Measurements from ENCODE around the gene MYH7B.

The MYH7B gene

DNA sequence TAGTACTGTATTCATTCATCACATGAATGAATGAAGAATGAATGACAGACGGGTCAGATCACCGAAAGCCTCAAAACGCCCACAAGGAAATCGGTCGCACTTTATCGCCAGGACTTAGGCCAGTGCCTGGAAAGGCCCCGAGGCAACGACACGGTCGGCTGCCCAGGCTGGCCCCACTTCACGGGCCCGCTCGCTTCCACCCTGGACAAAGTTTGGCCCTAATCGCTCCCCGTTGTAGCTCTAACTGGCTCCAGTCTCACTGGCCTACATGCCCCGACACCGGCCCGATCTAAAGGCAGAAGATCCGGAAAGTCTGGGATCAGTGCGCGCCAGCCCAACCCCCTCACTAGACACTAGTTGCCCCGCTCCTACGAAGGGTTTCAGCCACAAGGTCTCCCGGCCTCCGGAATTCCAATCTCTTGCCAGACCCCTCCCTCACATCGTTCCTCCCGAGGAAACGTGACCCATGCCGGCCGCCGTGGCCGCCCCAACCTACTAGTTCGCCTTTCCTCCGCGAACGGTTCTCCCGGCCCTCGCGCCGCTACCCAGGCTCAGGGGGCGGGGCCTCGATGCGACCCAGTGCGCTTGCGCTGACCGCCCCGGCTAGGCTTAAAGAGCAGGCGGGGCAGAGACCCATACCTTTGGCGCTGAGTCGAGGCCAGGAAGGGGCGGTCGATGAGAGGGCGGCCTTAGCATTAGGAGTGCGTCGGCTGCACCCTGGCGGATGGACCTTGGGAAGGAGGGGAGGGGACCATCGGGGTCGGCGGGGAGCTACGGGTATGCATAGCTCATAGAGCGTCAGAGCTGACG, at the start of gene MYH7B, which contains the start of gene GSS:
MYH7B (plus strand) TSS at position 638 of the 810 bp plus-strand sequence. CDS start 22,138 bp downstream, outside the sequence.
GSS (minus strand) TSS at position 576 of the 810 bp plus-strand sequence. CDS start 3,954 bp downstream, outside the sequence.
- peak; percentile 96 for DNase-seq (ENCODE audit: low read depth)
- peak within 1 kb of the TSS; percentile 84 for H3K4me3 ChIP-seq (ENCODE audit: low read depth, low read length)
- TF ChIP-seq, protein P1, sequence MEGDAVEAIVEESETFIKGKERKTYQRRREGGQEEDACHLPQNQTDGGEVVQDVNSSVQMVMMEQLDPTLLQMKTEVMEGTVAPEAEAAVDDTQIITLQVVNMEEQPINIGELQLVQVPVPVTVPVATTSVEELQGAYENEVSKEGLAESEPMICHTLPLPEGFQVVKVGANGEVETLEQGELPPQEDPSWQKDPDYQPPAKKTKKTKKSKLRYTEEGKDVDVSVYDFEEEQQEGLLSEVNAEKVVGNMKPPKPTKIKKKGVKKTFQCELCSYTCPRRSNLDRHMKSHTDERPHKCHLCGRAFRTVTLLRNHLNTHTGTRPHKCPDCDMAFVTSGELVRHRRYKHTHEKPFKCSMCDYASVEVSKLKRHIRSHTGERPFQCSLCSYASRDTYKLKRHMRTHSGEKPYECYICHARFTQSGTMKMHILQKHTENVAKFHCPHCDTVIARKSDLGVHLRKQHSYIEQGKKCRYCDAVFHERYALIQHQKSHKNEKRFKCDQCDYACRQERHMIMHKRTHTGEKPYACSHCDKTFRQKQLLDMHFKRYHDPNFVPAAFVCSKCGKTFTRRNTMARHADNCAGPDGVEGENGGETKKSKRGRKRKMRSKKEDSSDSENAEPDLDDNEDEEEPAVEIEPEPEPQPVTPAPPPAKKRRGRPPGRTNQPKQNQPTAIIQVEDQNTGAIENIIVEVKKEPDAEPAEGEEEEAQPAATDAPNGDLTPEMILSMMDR (conservative IDR thresholded peaks at IDR 0.05; ENCODE audit: low read depth, low read length) = peak; percentile 57

DNA sequence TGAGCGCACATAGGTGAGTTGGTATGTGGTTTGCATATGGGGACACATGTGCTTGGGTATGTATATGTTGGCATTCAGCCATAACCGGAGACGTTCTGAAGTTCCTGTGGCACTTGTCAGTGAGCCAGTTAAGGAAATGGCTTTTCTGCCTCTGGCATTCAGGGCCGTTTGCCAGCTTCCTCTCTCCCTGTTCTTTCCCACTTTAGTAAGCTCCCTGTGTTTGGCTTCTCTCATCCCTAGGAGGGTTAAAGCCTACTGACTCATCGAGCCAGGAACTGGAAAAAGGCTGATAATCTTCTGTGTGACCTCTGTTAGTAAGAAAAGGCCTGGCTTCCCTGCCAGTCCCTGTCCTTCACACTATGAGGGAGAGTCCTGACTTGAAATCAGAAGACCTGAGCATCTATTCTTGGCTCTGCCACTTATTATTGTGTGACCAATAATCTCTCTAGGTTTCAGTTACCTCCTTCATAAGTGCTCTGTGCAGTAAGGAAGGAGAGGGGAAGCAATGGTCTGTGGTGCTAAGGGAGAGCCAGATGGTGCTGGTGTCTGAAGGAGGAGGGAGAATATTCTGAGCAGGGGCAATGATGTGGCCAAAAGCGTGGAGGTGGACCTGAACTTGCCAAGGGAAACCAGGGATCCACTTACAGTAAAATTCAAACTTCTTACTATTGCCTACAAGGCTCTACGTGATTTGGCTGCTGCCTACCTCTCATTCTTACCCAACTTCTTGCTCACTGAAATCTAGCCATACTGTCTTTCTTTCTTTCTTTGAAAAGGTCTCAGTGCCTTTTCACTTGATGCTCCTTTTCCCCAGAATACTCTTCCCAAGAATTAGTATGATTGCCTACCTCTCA, 47.8 kb upstream of the MYH7B start:
- peak; percentile 54 for DNase-seq (ENCODE audit: low read depth)
- TF ChIP-seq, protein P1 (conservative IDR thresholded peaks at IDR 0.05; ENCODE audit: low read depth, low read length) = no peak
- no peak overlapping the region for H3K4me3 ChIP-seq (ENCODE audit: low read depth, low read length)

DNA sequence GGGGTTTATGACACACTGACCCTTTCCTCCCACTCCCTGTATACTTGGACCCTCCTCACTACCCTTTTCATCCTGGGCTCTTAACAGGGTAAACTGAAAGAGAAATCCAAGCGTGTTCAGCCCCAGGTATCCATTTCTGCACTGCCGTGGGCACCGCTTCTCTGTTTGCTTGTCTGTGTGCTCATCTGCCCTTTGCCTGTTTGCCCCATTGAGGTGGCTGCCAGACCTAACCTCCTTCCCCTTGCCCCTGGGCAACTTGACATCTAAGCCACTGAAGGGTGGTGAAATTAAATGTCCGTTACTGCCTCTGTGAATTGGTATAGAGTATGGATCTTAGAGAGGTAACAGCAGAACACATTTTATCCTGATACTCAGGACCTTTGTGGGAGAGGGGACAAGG, 40.5 kb upstream of the MYH7B start:
- TF ChIP-seq, protein P1 (conservative IDR thresholded peaks at IDR 0.05; ENCODE audit: low read depth, low read length) = no peak
- no peak for DNase-seq (ENCODE audit: low read depth)
- no peak overlapping the region for H3K4me3 ChIP-seq (ENCODE audit: low read depth, low read length)

DNA sequence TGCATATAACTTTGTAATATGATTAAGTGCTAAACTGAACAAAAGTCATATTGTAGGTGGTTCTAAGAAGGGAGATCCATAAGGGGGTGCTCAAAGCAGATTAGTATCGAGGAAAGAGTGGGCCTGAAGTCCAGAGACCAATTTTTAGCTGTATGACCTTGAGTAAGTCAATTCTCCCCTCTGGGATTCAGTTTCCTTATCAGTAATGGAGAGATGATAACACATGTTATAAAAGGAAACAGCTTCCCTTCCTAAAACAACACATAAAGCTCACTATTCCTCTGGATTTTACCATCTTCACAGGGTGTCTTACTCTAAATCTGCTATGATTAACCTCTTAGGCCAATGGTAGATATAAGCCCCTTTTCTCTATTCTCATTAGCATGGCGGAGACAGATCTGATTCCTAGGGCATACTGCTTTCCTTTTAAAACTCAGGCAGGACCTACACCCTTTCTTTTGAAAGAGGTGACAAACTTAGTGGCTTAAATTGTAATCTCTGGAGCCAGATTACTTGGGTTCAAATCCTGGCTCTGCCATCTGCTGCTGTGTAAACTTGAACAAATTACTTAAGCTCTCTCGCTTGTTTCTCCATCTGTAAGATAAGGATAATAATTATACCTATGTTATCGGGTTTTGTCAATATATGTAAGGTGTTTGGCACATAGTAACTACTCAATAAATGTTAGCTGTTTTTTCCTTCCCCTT, 39.8 kb upstream of the MYH7B start:
- H3K4me3 ChIP-seq (ENCODE audit: low read depth, low read length) = no peak overlapping the region
- TF ChIP-seq, protein P1 (conservative IDR thresholded peaks at IDR 0.05; ENCODE audit: low read depth, low read length) = no peak
- DNase-seq (ENCODE audit: low read depth) = no peak

DNA sequence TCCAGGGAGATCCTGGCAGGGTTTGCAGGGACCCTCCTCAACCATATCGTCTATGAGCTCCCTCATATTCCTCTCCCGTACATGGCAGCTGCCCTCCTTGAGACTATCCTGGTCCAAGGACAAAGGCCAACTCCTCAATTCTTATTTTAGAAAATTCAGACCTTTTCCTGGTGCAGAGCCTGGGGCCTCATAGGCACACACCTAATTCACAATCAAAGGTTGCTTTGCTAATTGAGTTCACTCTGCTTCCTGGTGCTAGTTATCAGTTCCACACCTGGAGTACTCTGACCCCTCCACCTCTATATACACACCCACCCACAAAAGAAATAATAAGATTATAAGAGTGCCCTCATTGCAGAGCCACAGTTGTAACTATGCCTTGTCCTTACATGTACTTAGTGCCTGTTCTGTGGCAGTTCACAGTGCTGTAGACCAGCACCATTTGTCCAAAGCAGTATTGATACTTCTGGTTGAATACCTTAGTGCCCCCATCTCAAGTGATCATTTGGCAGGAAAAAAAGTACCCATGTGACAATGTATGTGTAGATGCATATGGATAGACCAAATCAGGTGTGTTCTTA, 38.8 kb upstream of the MYH7B start:
- no peak overlapping the region for H3K4me3 ChIP-seq (ENCODE audit: low read depth, low read length)
- TF ChIP-seq, protein P1 (conservative IDR thresholded peaks at IDR 0.05; ENCODE audit: low read depth, low read length) = no peak
- no peak for DNase-seq (ENCODE audit: low read depth)

DNA sequence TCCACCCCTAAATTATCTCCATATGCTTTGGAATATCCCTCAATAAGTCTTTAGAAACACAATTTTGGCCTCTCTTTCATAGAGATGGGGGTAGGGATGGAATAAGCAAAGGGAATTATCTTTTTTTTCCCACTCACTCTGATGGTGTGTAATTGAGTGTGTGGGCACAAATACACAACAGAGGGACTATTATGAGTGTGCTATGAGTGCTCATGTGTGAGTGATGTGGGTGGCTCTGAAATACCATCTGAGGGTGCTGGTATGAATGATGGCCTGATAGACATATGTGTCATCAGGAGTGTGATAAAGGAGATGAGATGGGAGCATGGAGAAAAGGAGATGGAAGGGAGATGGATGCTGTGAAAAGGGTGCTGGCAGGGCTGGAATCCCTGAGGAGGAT, 35.6 kb upstream of the MYH7B start:
- no peak overlapping the region for H3K4me3 ChIP-seq (ENCODE audit: low read depth, low read length)
- TF ChIP-seq, protein P1 (conservative IDR thresholded peaks at IDR 0.05; ENCODE audit: low read depth, low read length) = no peak
- DNase-seq (ENCODE audit: low read depth) = no peak
